Prostate gland (tissue), 2 donors: ENCODE data around the gene KRT76. TPM values are rescaled to one million over a fixed set of nuclear protein-coding genes. Genes with fewer than 3 reads are reported as not detected.

Source experiments
- DNase-seq: peaks from one replicate; pipeline ENCODE4 v3.0.0-alpha.2; 2019; ENCODE audit warnings: low spot score
- H3K27ac ChIP-seq, 2 donors: fragments of 200-600 bp; sonication (generic); 2 replicates each; pipeline ENCODE4 v1.5.1; 2017 to 2019
- H3K27me3 ChIP-seq: fragments of 200-600 bp; sonication (generic); replicated peaks from 2 replicates; pipeline ENCODE4 v1.5.1; 2019; ENCODE audit not compliant: insufficient read depth
- H3K36me3 ChIP-seq, 2 donors: fragments of 200-600 bp; sonication (generic); 1 replicate in 1 of 2; 2 replicates in 1 of 2; pipeline versions ENCODE4 v1.5.1 to v1.8.1; 2017 to 2019
- H3K4me1 ChIP-seq: fragments of 200-600 bp; sonication (generic); replicated peaks from 2 replicates; pipeline ENCODE4 v1.5.1; 2019
- H3K4me3 ChIP-seq, 2 donors: fragments of 200-600 bp; sonication (generic); 2 replicates each; pipeline ENCODE4 v1.5.1; 2017 to 2019
- H3K9me3 ChIP-seq: fragments of 200-600 bp; sonication (generic); 2 replicates; pipeline ENCODE4 v1.5.1; 2017
- CTCF ChIP-seq, 4 experiments: fragments of 200-600 bp in 2 of 4; fragments of 450-650 bp in 2 of 4; sonication (generic) in 2 of 4; IDR thresholded peaks; 1 replicate in 3 of 4; 2 replicates in 1 of 4; pipeline ENCODE4 v1.5.1; 2016 to 2019; ENCODE audit warnings: antibody characterized with exemption in 4 of 4, mild to moderate bottlenecking in 2 of 4, moderate library complexity in 2 of 4
- POLR2A ChIP-seq: fragments of 450-650 bp; IDR thresholded peaks from one replicate; pipeline ENCODE4 v1.6.1; 2016; ENCODE audit warnings: antibody characterized with exemption, mild to moderate bottlenecking
- POLR2AphosphoS5 ChIP-seq: sonication (generic); formaldehyde crosslinking; IDR thresholded peaks from one replicate; pipeline ENCODE4 v1.6.1; 2017; ENCODE audit warnings: antibody characterized with exemption
- WGBS: methylation state at CpG from one replicate; pipeline ENCODE4 v1.1.5; 2018; 5-methylcytosine and 5-hydroxymethylcytosine counted together
- intact Hi-C: fragments of 100-400 bp; cut with DNase I; formaldehyde crosslinking; loops from one replicate; pipeline ENCODE4 v1.14.2; 2022
- total RNA-seq, 2 donors: library from RNA; depleted of rRNA; stranded (reverse); fragments of >200 nt; gene quantifications; one replicate each; pipeline ENCODE4 v1.1.0, GENCODE V29; 2016

KRT76 gene
- total RNA-seq, 2 donors from 2014 or later = not detected

- intact Hi-C loops = no loop called here
- TF ChIP-seq POLR2AphosphoS5 (no peak), CTCF (IDR thresholded peaks at IDR 0.05) (no peak), POLR2A (no peak)
- no peaks in the 10 kb centered on the region for H3K4me1 ChIP-seq
- H3K9me3 ChIP-seq = no peaks in the 10 kb centered on the region
- no peak overlapping the region for H3K27ac ChIP-seq
- no peak for DNase-seq
- 75% methylated on average over 5 of the region's 5 CpGs for WGBS
- H3K27me3 ChIP-seq = peaks cover 19% of the 10 kb centered on the region
- no peak overlapping the region for H3K4me3 ChIP-seq
- H3K36me3 ChIP-seq = no peaks in the 10 kb centered on the region
These were observed 33.4 kb upstream of the KRT76 start for GRCh38 chr12:52810554-52810953.

- 88% methylated on average over 7 of the region's 7 CpGs for WGBS
- Histone ChIP-seq H3K27me3 (peaks cover 22% of the 10 kb centered on the region), H3K27ac (no peak overlapping the region), H3K4me3 (no peak overlapping the region), H3K9me3 (no peaks in the 10 kb centered on the region), H3K4me1 (no peaks in the 10 kb centered on the region), H3K36me3 (no peaks in the 10 kb centered on the region)
- intact Hi-C loops = no loop called here
- TF ChIP-seq CTCF (IDR thresholded peaks at IDR 0.05) = no peak
- no peak for TF ChIP-seq POLR2A
- TF ChIP-seq POLR2AphosphoS5 = no peak
- DNase-seq = no peak
These were observed 32.0 kb upstream of the KRT76 start for GRCh38 chr12:52809166-52809565.

GRCh38 chr12:52808573-52809160 lies 31.5 kb upstream of the KRT76 start:
- DNase-seq = no peak
- Histone ChIP-seq H3K4me1 (no peaks in the 10 kb centered on the region), H3K9me3 (no peaks in the 10 kb centered on the region), H3K27ac (no peak overlapping the region), H3K4me3 (no peak overlapping the region), H3K27me3 (peaks cover 22% of the 10 kb centered on the region), H3K36me3 (no peaks in the 10 kb centered on the region)
- TF ChIP-seq CTCF (IDR thresholded peaks at IDR 0.05) (no peak), POLR2A (no peak), POLR2AphosphoS5 (no peak)
- intact Hi-C loops = no loop called here
- 94% methylated on average over 8 of the region's 8 CpGs for whole genome bisulfite sequencing

- Histone ChIP-seq H3K27me3 (peaks cover 22% of the 10 kb centered on the region), H3K4me3 (no peak overlapping the region), H3K4me1 (no peaks in the 10 kb centered on the region), H3K27ac (no peak overlapping the region), H3K9me3 (no peaks in the 10 kb centered on the region), H3K36me3 (no peaks in the 10 kb centered on the region)
- intact Hi-C loops = no loop called here
- WGBS = 90% methylated on average over 16 of the region's 16 CpGs
- DNase-seq = no peak
- TF ChIP-seq CTCF (IDR thresholded peaks at IDR 0.05) = no peak
- no peak for TF ChIP-seq POLR2AphosphoS5
These were observed 30.7 kb upstream of the KRT76 start for GRCh38 chr12:52807544-52808470.
